ENCODE results near the gene ATP2B2. TPM values are rescaled to one million over a fixed set of nuclear protein-coding genes. Genes with fewer than 3 reads are reported as not detected.

ATP2B2 gene
- total RNA-seq, 8 experiments from 2014 or later, result 0.04 to 3.5 (median 0.73) TPM

DNA sequence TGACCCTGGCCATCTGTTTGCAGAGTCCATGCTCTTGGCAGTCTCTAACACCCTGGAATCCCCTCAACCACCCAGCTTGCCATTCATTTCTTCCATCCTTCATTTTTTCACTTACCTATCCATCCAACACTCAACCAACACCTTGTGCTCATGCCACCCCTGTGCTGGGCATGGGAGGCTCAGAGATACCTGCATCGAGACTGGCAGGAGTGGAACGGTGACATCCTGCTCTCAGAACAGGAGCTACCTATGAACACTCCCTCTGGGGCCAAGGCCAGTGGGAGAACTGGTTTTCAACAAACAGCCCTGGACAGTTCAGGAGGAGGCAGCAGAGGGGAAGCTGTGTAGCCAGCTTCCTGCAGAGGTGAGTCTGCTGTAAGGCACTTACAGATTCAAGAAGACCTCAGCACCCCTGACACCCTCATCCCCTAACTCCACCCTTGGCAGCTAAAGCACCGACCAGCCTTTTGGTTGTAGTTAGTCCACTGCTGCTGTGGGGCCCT is 19.5 kb upstream of the ATP2B2 start:
- ATAC-seq (replicated peaks in 6 of 8), result no peak
- Histone ChIP-seq H3K4me3 (no peak overlapping the region), H3K27ac (no peak overlapping the region), H3K4me1 (replicated peaks in 1 of 2) (no peaks in the 10 kb centered on the region)
- 20 to 100% (median 28%) methylated on average over 1 to 3 of the region's 3 CpGs; no CpG with 5 or more reads in 6 of the 10 experiments for WGBS, 10 experiments
- in situ Hi-C loops (cut with MboI; ENCODE audit: low pct_unique_long_range_greater_than_20kb in 2 of 9, low sequenced_read_pairs in 9 of 9, unreplicated experiment in 9 of 9), result no loop called here

DNA sequence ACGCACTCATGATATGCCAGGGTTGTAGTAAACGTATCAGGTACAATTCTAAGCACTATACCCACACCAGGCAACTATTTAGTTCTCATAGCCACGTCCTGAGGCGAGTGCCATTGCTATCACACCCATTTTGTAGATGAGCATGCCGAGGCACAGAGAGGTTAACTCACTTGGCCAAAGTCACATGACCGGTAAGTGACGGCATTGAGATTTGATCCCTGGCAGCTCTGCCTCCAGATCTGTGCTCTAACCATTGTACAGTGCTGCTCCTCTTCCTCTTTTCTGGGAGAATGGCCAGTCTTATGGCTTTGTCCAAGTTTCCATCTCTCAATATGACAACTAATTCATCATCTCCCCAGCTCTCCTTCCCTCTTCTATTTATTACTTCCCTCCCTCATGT is 18.9 kb upstream of the ATP2B2 start:
- no peak for ATAC-seq (replicated peaks in 6 of 8)
- 0 to 100% (median 78%) methylated on average over 1 to 7 of the region's 7 CpGs; no CpG with 5 or more reads in 4 of the 10 experiments for WGBS, 10 experiments
- H3K27ac ChIP-seq, result no peak overlapping the region
- no peaks in the 10 kb centered on the region for H3K4me1 ChIP-seq (replicated peaks in 1 of 2)
- no peak overlapping the region for H3K4me3 ChIP-seq
- in situ Hi-C loops (cut with MboI; ENCODE audit: low pct_unique_long_range_greater_than_20kb in 2 of 9, low sequenced_read_pairs in 9 of 9, unreplicated experiment in 9 of 9), result no loop called here

DNA sequence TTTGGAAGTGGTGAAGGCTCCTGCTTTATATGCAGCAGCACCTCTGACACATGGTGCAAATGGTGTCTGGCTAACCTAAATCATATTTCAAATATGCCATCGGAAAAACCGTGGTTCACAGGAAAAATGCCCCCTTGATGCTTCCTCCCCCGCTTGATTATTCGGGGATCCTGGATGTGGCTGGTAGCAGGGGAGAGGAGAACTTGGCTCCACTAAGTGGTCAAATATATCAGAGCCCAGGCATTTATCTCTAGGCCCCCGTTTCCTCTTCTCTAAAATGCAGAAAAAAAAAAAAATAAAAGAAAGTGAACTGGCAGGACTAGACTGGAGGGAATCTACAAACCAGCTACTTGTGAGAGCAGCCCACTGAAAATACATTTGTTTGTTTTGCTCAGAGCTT is 18.2 kb upstream of the ATP2B2 start:
- 6 to 96% (median 68%) methylated on average over 2 to 5 of the region's 5 CpGs; no CpG with 5 or more reads in 2 of the 10 experiments for WGBS, 10 experiments
- in situ Hi-C loops (cut with MboI; ENCODE audit: low pct_unique_long_range_greater_than_20kb in 2 of 9, low sequenced_read_pairs in 9 of 9, unreplicated experiment in 9 of 9), result no loop called here
- no peak overlapping the region for H3K4me3 ChIP-seq
- H3K4me1 ChIP-seq (replicated peaks in 1 of 2), result no peaks in the 10 kb centered on the region
- ATAC-seq (replicated peaks in 6 of 8), result no peak
- no peak overlapping the region for H3K27ac ChIP-seq

DNA sequence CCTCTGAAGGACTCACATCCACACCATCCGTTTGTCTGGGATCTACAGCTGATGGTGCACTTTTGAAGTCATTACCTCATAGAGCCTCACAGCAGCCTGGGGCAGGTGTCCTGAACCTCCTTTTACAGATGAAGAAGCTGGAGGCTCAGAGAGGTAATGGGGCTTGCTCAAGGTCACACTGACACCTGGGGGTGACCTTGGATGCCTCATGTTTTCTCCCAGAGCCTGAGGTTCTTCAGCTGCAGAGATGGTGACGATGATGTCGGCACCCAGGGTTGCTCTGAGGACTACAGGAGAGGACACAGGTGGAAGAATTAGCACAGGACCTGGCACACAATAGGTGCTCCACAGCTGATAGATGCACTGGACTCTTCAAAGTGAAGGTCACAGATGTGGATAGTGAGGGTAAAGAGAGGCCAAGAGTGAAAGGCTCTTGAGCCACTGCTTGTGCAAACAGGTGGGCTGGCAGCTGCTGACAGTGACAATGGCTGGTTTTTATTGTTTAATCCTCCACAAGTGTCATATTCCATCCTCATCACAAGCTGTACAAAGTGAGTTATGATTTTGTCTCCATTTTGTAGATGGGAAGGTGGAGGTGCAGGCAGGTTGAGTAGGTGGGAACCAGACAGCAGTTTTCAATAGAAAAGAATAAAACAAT is 17.4 kb upstream of the ATP2B2 start:
- ATAC-seq (replicated peaks in 6 of 8), result no peak
- Histone ChIP-seq H3K4me1 (replicated peaks in 1 of 2) (no peaks in the 10 kb centered on the region), H3K4me3 (no peak overlapping the region), H3K27ac (no peak overlapping the region)
- in situ Hi-C loops (cut with MboI; ENCODE audit: low pct_unique_long_range_greater_than_20kb in 2 of 9, low sequenced_read_pairs in 9 of 9, unreplicated experiment in 9 of 9), result no loop called here
- 0 to 93% (median 79%) methylated on average over 1 to 3 of the region's 3 CpGs; no CpG with 5 or more reads in 5 of the 10 experiments for WGBS, 10 experiments

DNA sequence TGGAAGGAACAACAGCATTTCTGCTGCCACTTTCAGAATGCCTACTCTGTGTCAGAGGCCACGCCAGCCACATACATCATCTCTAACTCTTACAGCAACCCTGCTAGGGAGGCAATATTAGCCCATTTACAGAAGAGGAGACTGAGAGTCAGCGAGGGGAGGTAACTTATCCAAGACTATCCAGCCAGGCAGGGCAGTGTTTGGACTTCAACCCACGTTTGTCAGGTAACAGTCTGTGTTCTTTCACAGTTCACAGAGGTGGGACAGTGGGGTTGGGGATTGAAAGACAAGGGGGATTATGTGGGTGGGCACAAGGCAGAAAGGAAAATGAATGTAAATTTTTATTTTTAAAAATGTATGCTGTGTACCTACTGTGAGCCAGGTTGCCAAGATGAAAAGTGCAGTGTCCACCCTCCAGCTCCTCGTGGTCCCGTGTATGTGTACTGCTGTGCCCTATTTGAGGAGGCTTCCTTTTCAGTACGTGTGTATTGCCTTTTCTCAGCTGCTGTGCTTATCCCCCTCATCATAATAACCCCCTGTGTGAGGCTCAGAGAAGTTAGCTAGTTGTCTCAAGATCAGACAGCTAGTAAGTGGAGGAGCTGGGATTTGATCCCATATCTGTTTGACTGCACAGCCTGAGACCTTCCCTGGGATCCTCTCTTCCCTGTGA is 16.5 kb upstream of the ATP2B2 start:
- WGBS, 10 experiments, result 7 to 80% (median 50%) methylated on average over 1 to 5 of the region's 6 CpGs; no CpG with 5 or more reads in 1 of the 10 experiments

DNA sequence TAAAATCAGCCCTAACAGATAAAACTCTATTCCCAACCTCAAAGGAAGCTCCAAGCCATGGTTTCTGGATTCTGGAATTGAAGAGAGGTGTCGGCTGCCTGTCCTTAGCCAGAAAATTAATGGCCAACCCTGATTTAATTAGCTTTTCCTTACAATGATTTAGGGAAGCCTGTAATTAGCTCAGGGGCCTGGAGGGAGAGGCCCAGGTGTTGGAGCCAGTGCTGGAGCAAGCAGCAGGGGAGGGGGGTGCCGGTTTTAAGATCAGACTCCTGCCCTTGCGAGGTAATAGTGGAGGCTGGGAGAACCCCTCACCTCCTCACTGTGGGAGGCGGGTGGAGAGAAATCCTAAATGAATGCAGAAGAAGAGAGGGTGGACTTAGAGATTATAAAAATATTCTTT is 14.7 kb upstream of the ATP2B2 start:
- Histone ChIP-seq H3K27ac (no peak overlapping the region), H3K4me3 (no peak overlapping the region), H3K4me1 (replicated peaks in 1 of 2) (peaks cover 0 to 3% of the 10 kb centered on the region in 2 donors)
- in situ Hi-C loops (cut with MboI; ENCODE audit: low pct_unique_long_range_greater_than_20kb in 2 of 9, low sequenced_read_pairs in 9 of 9, unreplicated experiment in 9 of 9), result no loop called here
- WGBS, 10 experiments, result 7 to 100% (median 67%) methylated on average over 1 to 4 of the region's 4 CpGs; no CpG with 5 or more reads in 5 of the 10 experiments
- ATAC-seq (replicated peaks in 6 of 8), result peak in 1 of 8 experiments; percentile 16

More for the DNA sequence above, 16.5 kb upstream of the ATP2B2 start:
- no peak for ATAC-seq (replicated peaks in 6 of 8)
- in situ Hi-C loops (cut with MboI; ENCODE audit: low pct_unique_long_range_greater_than_20kb in 2 of 9, low sequenced_read_pairs in 9 of 9, unreplicated experiment in 9 of 9), result no loop called here
- no peak overlapping the region for H3K4me3 ChIP-seq
- H3K27ac ChIP-seq, result no peak overlapping the region
- H3K4me1 ChIP-seq (replicated peaks in 1 of 2), result peaks cover 0 to 3% of the 10 kb centered on the region in 2 donors

DNA sequence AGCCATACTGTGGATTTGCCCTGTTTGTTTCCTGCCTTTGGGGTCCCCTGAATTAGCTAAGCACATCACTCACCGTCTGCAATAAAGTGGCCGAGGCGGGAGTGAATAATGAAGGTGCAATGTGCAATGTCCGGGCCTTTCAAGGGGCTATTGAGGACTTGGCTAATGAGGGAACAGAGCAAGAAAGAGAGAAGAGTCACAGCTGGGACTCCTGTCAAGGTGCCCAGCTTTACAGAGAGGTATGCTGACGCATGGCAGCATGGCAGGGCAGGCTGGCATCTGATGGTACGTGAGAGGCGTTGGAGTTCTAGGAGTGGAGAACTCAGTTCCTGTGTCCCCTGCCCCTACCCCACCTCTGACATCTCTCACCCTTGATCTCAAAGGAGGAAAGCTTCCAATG is 13.8 kb upstream of the ATP2B2 start:
- no peak overlapping the region for H3K27ac ChIP-seq
- no peak for ATAC-seq (replicated peaks in 6 of 8)
- whole genome bisulfite sequencing, 10 experiments, result 0 to 100% (median 67%) methylated on average over 1 to 3 of the region's 7 CpGs; no CpG with 5 or more reads in 5 of the 10 experiments
- H3K4me3 ChIP-seq, result no peak overlapping the region
- in situ Hi-C loops (cut with MboI; ENCODE audit: low pct_unique_long_range_greater_than_20kb in 2 of 9, low sequenced_read_pairs in 9 of 9, unreplicated experiment in 9 of 9), result no loop called here
- peaks cover 0 to 3% of the 10 kb centered on the region in 2 donors for H3K4me1 ChIP-seq (replicated peaks in 1 of 2)

DNA sequence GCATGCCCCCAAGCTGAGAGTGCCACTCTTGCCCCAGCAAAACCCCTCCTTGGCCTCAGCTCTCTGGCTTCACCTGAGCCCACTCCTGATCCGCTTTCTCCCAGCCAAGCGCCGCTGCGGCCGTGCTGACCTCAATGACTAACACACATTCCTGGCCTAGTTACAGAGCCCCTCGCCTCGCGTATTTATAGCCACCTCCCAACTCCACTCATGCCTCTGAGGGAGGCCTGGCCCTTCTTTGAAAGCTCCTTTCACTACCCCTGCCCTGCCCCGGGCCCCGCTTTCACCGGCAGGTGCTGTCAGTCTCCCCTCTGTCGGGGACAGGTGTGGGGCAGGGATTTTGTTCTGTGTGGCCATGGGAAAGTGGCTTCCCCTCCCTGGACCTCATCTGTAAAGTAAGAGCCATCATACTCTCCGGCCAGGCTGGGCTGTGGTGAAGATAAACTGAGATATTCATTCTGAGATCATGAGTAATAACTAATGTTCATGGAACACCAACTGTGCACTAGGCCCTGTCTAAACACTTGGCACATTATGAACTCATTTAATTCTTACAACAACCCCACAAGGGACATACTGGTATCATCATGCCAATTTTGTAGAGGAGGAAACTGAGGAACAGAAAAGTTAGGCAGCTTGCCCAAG is 13.2 kb upstream of the ATP2B2 start:
- 63 to 100% methylated on average over 1 to 6 of the region's 13 CpGs; no CpG with 5 or more reads in 8 of the 10 experiments for WGBS, 10 experiments
- peaks cover 0 to 3% of the 10 kb centered on the region in 2 donors for H3K4me1 ChIP-seq (replicated peaks in 1 of 2)

DNA sequence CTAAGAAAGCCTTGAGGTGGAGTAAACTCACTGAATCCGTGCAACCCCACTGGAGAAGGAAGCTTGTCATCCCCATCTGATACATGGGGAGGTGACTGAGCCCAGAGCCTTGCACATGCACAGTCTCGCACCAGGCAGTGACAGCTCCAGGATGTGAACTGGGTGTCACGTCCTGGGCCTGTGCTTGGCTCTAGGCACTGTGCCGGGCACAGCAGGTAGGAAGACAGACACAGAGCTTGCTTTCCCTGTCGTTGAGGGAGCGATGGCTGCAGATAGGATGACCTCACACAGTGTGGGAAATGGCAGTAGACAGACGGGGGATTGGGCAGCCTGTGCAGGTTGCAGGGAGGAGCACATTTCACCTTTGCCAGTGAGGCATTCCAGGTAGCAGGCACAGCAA is 12.2 kb upstream of the ATP2B2 start:
- H3K4me3 ChIP-seq, result no peak overlapping the region
- no peak overlapping the region for H3K27ac ChIP-seq
- ATAC-seq (replicated peaks in 6 of 8), result peak in 5 of 8 experiments; percentile 30 to 69 (median 34)
- WGBS, 10 experiments, result 20 to 75% (median 37%) methylated on average over 1 to 4 of the region's 7 CpGs; no CpG with 5 or more reads in 5 of the 10 experiments
- H3K4me1 ChIP-seq (replicated peaks in 1 of 2), result peaks cover 0 to 3% of the 10 kb centered on the region in 2 donors
- in situ Hi-C loops (cut with MboI; ENCODE audit: low pct_unique_long_range_greater_than_20kb in 2 of 9, low sequenced_read_pairs in 9 of 9, unreplicated experiment in 9 of 9), result no loop called here

More for the DNA sequence above, 13.2 kb upstream of the ATP2B2 start:
- H3K27ac ChIP-seq, result no peak overlapping the region
- in situ Hi-C loops (cut with MboI; ENCODE audit: low pct_unique_long_range_greater_than_20kb in 2 of 9, low sequenced_read_pairs in 9 of 9, unreplicated experiment in 9 of 9), result no loop called here
- no peak overlapping the region for H3K4me3 ChIP-seq
- peak in 1 of 8 experiments; percentile 65 for ATAC-seq (replicated peaks in 6 of 8)

DNA sequence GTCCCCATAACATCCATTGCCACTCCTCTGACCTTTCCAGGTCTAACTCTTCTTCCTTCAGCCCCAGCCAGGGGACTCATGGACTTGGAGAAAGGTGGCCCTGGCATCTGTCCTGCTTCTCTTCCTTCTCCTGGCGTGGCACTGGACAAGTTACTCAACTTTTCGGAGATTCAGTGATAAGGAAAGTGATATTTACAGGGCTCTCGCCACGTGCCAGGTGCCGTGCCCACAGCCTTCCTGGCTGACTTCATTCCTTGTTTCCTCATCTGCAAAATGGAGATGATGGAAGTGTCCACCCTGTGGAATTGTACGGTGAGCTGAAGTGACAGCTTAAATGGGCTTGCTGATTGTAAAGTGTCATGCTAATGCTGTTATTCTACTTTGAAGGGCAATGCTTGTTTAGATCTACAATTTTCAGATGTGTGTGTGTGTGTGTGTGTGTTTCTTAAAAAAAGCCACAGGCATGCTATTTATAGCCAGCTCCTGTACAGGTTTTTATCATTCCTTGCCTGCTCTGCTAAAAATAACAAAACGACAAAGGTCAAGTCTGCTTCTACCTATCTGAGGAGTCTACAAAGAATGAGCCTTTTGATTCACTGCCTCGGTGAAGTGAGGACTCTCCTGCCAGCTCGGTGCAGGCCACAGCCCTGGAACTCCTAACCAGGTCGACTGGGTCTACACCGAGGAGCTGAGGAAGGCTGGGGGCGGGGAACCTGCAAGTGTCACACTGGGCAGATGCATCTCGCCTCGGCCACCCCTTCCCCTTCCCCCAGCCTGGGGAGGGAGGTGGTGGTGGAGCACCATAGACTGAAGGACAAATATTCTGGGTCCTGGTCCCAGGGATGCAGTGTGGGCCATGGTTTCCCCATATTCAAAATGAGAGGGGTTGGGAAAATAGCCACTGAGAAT is 11.4 kb upstream of the ATP2B2 start:
- no peak overlapping the region for H3K27ac ChIP-seq
- ATAC-seq (replicated peaks in 6 of 8), result peak in 3 of 8 experiments; percentile 68 to 74 (median 73)
- 10 to 96% (median 32%) methylated on average over 1 to 12 of the region's 14 CpGs; no CpG with 5 or more reads in 1 of the 10 experiments for WGBS, 10 experiments
- H3K4me3 ChIP-seq, result no peak overlapping the region
- in situ Hi-C loops (cut with MboI; ENCODE audit: low pct_unique_long_range_greater_than_20kb in 2 of 9, low sequenced_read_pairs in 9 of 9, unreplicated experiment in 9 of 9), result no loop called here
- H3K4me1 ChIP-seq (replicated peaks in 1 of 2), result peaks cover 0 to 3% of the 10 kb centered on the region in 2 donors

DNA sequence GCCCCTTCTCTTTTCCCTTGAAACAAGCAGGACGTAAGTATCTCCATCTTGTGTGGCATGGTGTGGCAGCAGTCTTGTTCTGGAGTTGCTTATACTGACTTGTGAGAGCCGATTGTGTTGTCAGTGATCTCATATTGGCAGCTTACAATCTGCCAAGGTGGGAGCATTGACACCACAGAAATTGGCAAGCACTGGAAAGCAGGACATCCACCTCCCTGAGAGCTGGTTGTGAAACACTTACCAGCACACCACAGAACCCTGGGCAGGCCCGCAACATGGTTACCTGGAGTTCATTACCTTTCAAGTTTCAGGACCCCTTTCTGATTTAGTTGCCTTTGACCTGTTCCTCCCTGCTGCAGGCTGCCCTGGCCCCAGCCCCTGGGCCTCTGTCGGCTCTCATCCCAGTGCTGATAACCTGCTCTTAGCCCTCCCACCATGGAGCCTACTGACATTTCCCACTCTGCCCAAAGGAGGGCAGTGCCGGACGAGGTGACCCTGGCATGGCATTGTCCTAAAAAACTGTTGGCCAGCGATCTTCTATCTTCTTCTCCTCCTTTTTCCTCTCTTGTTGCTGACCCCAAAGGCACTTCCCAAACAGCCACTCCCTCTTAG is 10.6 kb upstream of the ATP2B2 start:
- WGBS, 10 experiments, result 0 to 72% (median 58%) methylated on average over 1 to 6 of the region's 7 CpGs; no CpG with 5 or more reads in 1 of the 10 experiments
- in situ Hi-C loops (cut with MboI; ENCODE audit: low pct_unique_long_range_greater_than_20kb in 2 of 9, low sequenced_read_pairs in 9 of 9, unreplicated experiment in 9 of 9), result no loop called here

DNA sequence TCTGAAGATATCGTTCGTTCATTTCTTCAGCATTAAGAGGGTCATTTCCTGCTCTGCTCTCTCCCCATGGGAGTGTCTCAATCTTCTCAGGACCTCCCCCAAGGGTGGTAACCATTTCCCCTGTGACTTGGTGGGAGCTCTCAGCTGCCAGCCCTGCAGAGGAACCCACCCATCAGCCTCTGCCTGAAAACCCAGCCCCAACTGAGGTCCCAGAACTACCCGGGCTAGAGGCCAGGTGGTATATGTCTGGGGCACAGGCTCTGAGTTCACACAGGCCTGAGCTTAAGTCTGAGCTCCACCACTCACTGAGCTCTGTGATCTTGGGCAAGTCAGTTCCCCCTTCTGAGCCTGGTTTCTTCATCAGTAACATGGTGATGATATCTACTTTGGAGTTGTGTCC is 10.0 kb upstream of the ATP2B2 start:
- no peak for ATAC-seq (replicated peaks in 6 of 8)
- 40 to 100% (median 93%) methylated on average over 1 to 3 of the region's 3 CpGs; no CpG with 5 or more reads in 4 of the 10 experiments for WGBS, 10 experiments
- peaks cover 0 to 3% of the 10 kb centered on the region in 2 donors for H3K4me1 ChIP-seq (replicated peaks in 1 of 2)
- no peak overlapping the region for H3K27ac ChIP-seq
- no peak overlapping the region for H3K4me3 ChIP-seq
- in situ Hi-C loops (cut with MboI; ENCODE audit: low pct_unique_long_range_greater_than_20kb in 2 of 9, low sequenced_read_pairs in 9 of 9, unreplicated experiment in 9 of 9), result no loop called here

More for the DNA sequence above, 10.6 kb upstream of the ATP2B2 start:
- no peak overlapping the region for H3K27ac ChIP-seq
- H3K4me3 ChIP-seq, result no peak overlapping the region
- H3K4me1 ChIP-seq (replicated peaks in 1 of 2), result peaks cover 0 to 3% of the 10 kb centered on the region in 2 donors
- ATAC-seq (replicated peaks in 6 of 8), result peak in 2 of 8 experiments; percentile 21 to 63
